ENCODE data around the gene TPST2. TPM values are rescaled to one million over a fixed set of nuclear protein-coding genes. Genes with fewer than 3 reads are reported as not detected.
"Not testable (repeated sequence)": the region's sequence is repeated elsewhere in the genome, so short reads cannot be mapped to it uniquely, and the experiment has no call there.

Gene TPST2
- total and polyA plus RNA-seq, 2 of the 4 experiments (the other 2 are of a cell fraction), result 42.5 to 63.6 TPM

DNA sequence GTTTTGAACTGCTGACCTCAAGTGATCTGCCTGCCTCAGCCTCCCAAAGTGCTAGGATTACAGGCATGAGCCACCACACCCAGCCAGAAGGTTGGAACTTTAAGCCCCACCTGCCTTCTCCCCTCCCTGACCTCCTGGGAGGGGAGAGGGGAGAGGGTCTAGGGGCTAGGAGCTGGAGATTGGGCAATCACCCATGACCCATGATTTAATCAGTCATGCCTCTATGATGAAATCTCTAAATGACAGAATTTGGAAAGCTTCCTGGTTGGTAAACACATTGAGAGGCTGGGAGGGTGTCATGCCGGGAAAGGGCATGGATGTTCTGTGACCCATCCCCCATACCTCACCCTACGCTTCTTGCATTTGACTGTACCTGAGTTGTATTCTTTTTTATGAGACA is 60.6 kb downstream of the TPST2 start:
- Histone ChIP-seq H3K9ac (ENCODE audit: low read depth, low read length) (no peak overlapping the region), H3K9me3 (ENCODE audit: control insufficient read depth, insufficient read depth, low read length) (no peaks in the 10 kb centered on the region), H2BK5ac (ENCODE audit: low read depth, low read length, poor library complexity, severe bottlenecking) (no peak overlapping the region), H4K20me1 (ENCODE audit: insufficient read depth, low read length) (no peaks in the 10 kb centered on the region), H3K23ac (ENCODE audit: low read depth, low read length) (no peak overlapping the region), H3K79me1 (ENCODE audit: low read depth in 1 of 2, low read length in 2 of 2) (peaks cover 0 to 24% of the 10 kb centered on the region in 2 experiments; a peak in 3 of 4 replicates), H3K27me3 (ENCODE audit: control insufficient read depth, insufficient read depth, low read length) (no peaks in the 10 kb centered on the region), H3K4me3 (ENCODE audit: insufficient read depth, low read depth, low read length) (no peak overlapping the region), H2AK5ac (ENCODE audit: low read depth, low read length) (no peak overlapping the region), H2AK9ac (replicated peaks; ENCODE audit: low read depth, low read length, poor library complexity) (no peak overlapping the region), H4K5ac (ENCODE audit: low read depth, low read length) (no peak overlapping the region), H4K8ac (ENCODE audit: low read depth in 2 of 2, low read length in 2 of 2) (no peak overlapping the region), H3K4me1 (ENCODE audit: control insufficient read depth, insufficient read depth, low read length) (no peaks in the 10 kb centered on the region), H3K36me3 (ENCODE audit: control insufficient read depth, insufficient read depth, low read length) (peaks cover 19% of the 10 kb centered on the region), H3K9me1 (ENCODE audit: insufficient read depth, low read length) (peaks cover 3% of the 10 kb centered on the region; the same call in 1 of the 2 replicates), H2BK120ac (ENCODE audit: low read depth, low read length) (no peak overlapping the region), H3K4ac (ENCODE audit: low read depth, low read length) (no peak overlapping the region), H3K14ac (replicated peaks; ENCODE audit: low read depth, low read length) (no peak overlapping the region), H3K27ac (ENCODE audit: insufficient read depth, low read length) (no peak overlapping the region), H2BK15ac (ENCODE audit: low read depth, low read length) (no peak overlapping the region), H3K18ac (ENCODE audit: low read depth, low read length) (no peak overlapping the region), H3K4me2 (ENCODE audit: low read depth, low read length) (no peak overlapping the region), H3K56ac (ENCODE audit: extremely low read depth, insufficient read depth, low read length) (no peak overlapping the region), H4K91ac (ENCODE audit: insufficient read depth, low read depth, low read length) (no peak overlapping the region), H2AFZ (replicated peaks; ENCODE audit: low read length, poor library complexity) (no peak overlapping the region), H2BK20ac (ENCODE audit: low read depth, low read length) (no peak overlapping the region)
- ChIA-PET CTCF (no interaction called here), POLR2A (ENCODE audit: unreplicated experiment) (no interaction called here)
- dilution Hi-C loops (cut with HindIII; ENCODE audit: low sequenced_read_pairs, unreplicated experiment) (no loop called here), intact Hi-C loops (cut with micrococcal nuclease) (no loop called here), in situ Hi-C loops (cut with MboI; ENCODE audit: low sequenced_read_pairs) (no loop called here)
- ATAC-seq (ENCODE audit: low read depth) (no peak), DNase-seq (no peak)
- WGBS, 2 experiments (ENCODE audit: extremely low coverage in 2 of 2, insufficient read length in 1 of 2), result no CpG with 5 or more reads among the region's 2 CpGs
- BruUV-seq (replicated peaks), result no TSS peak
- TF ChIP-seq FOS (IDR thresholded peaks at IDR 0.05; ENCODE audit: low read depth, low read length) (no peak), CEBPB (IDR thresholded peaks at IDR 0.05; ENCODE audit: low read depth, low read length) (peak; percentile 70), RCOR1 (IDR thresholded peaks at IDR 0.05; ENCODE audit: insufficient replicate concordance, low read length) (no peak), POLR2A (IDR thresholded peaks at IDR 0.05; ENCODE audit: low read depth, low read length) (no peak), MAZ (IDR thresholded peaks at IDR 0.05; ENCODE audit: borderline replicate concordance, low read depth, low read length) (no peak), MXI1 (IDR thresholded peaks at IDR 0.05; ENCODE audit: borderline replicate concordance, low read depth, low read length) (no peak)

DNA sequence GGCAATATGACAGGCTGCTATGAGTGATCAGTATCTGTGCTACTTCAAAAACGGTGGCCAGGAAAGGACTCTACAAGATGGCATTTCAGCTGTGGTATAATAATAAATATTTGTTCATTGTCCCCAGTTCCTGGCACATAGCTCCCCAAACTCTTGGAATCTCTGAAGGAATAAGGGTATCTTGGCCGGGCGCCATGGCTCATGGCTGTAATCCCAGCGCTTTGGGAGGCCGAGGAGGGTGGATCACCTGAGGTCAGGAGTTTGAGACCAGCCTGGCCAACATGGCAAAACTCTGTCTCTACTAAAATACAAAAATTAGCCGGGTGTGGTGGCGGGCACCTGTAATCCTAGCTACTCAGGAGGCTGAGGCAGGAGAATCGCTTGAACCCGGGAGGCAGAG is 61.4 kb downstream of the TPST2 start:
- H2BK5ac ChIP-seq (ENCODE audit: low read depth, low read length, poor library complexity, severe bottlenecking); H2AK5ac ChIP-seq (ENCODE audit: low read depth, low read length); H2AK9ac ChIP-seq (replicated peaks; ENCODE audit: low read depth, low read length, poor library complexity); ATAC-seq (ENCODE audit: low read depth); H3K27ac ChIP-seq (ENCODE audit: insufficient read depth, low read length); H4K5ac ChIP-seq (ENCODE audit: low read depth, low read length); H4K8ac ChIP-seq (ENCODE audit: low read depth in 2 of 2, low read length in 2 of 2); H3K14ac ChIP-seq (replicated peaks; ENCODE audit: low read depth, low read length); H3K27me3 ChIP-seq (ENCODE audit: control insufficient read depth, insufficient read depth, low read length); POLR2A ChIA-PET (ENCODE audit: unreplicated experiment); H3K4me2 ChIP-seq (ENCODE audit: low read depth, low read length); H4K20me1 ChIP-seq (ENCODE audit: insufficient read depth, low read length); H3K9me3 ChIP-seq (ENCODE audit: control insufficient read depth, insufficient read depth, low read length); H3K18ac ChIP-seq (ENCODE audit: low read depth, low read length); H2BK15ac ChIP-seq (ENCODE audit: low read depth, low read length); CTCF ChIA-PET; DNase-seq; H3K9me1 ChIP-seq (ENCODE audit: insufficient read depth, low read length); H3K23ac ChIP-seq (ENCODE audit: low read depth, low read length); H3K9ac ChIP-seq (ENCODE audit: low read depth, low read length); H3K4me3 ChIP-seq (ENCODE audit: insufficient read depth, low read depth, low read length); intact Hi-C loops (cut with micrococcal nuclease); H2AFZ ChIP-seq (replicated peaks; ENCODE audit: low read length, poor library complexity); BruUV-seq (replicated peaks); in situ Hi-C loops (cut with MboI; ENCODE audit: low sequenced_read_pairs); H3K4me1 ChIP-seq (ENCODE audit: control insufficient read depth, insufficient read depth, low read length); H2BK20ac ChIP-seq (ENCODE audit: low read depth, low read length); dilution Hi-C loops (cut with HindIII; ENCODE audit: low sequenced_read_pairs, unreplicated experiment); H2BK120ac ChIP-seq (ENCODE audit: low read depth, low read length); H4K91ac ChIP-seq (ENCODE audit: insufficient read depth, low read depth, low read length); H3K56ac ChIP-seq (ENCODE audit: extremely low read depth, insufficient read depth, low read length); H3K4ac ChIP-seq (ENCODE audit: low read depth, low read length): not testable (repeated sequence)
- Histone ChIP-seq H3K36me3 (ENCODE audit: control insufficient read depth, insufficient read depth, low read length) (peaks cover 21% of the 10 kb centered on the region), H3K79me1 (ENCODE audit: low read depth in 1 of 2, low read length in 2 of 2) (peaks cover 0 to 16% of the 10 kb centered on the region in 2 experiments; a peak in 3 of 4 replicates)
- WGBS, 2 experiments (ENCODE audit: extremely low coverage in 2 of 2, insufficient read length in 1 of 2), result no CpG with 5 or more reads among the region's 9 CpGs
